Inferior parietal cortex (tissue), 1 donor: ENCODE results near the gene ATP6V1G2.
A peak's percentile ranks its signal among the peaks of the same experiment; 100 is the strongest.
"Not testable (repeated sequence)": the region's sequence is repeated elsewhere in the genome, so short reads cannot be mapped to it uniquely, and the experiment has no call there.

Source experiments
- DNase-seq: peaks from one replicate; pipeline ENCODE4 v3.0.0-alpha.2; 2016; ENCODE audit errors: extremely low spot score

The ATP6V1G2 gene

DNA sequence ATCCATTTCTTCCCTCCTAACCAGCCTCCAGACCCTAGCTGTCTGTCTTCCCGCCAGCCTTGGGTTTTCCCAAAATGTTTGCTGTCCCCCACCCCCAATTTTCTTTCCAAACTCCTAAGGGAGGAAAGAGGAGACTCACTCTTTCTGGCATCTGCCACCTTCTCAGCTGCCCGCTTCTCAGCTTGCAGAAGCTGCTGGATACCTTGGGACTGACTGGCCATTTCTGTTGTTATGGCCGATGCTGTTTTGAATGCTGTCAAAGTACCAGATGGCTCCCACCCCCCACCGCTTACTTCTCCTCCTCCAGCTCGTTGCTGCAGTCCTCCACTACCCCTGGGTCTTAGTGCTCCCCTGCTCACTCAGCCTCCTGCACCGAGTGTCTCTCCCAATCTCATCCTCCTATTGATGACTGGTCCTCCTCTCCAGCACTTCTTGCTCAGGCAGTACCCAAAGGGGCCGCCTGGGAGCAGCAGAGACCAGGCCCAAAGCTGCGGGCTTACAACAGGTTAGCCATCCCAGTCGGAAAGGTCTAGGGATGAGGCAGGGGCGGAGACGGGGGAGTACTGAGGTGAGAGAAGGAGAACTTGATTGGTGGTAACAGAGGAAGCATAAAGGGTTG lies at the start of gene ATP6V1G2:
Gene ATP6V1G2, minus strand, starts transcription at position 270 of the 619 bp plus-strand sequence. Its CDS starts 49 bp downstream, at position 221.
- DNase-seq = peak; percentile 90

DNA sequence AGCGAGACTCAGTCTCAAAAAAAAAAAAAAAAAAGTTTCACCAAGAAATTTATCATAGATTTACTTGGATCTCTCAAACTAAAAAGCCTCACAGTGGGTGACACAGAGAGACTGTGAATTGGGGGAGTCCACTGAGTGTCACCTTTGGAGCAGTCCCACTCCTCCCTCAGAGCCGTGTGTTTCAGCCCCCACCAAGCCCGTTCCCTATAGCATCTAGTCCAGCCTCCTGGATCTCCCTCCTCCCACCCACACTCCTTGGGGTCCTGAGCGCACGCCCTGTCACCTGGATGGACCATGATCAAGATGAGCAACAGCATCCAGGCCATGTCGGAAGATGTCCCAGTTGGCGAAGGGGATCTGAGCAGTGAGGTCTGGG lies 46.0 kb upstream of the ATP6V1G2 start:
- DNase-seq = no peak

DNA sequence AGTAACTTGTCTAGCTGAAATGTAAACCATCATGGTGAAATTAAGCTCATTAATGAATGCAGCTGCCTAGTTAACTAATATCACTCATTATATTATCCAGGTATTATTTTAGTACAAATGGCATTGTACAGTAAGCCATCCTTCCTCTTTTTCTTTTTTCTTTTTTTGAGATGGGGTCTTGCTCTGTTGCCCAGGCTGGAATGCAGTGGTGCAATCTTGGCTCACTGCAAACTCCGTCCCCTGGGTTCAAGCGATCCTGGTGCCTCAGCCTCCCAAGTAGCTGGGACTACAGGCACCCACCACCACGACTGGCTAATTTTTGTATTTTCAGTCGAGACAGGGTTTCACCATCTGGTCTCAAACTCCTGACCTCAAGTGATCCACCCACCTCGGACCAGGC lies 44.3 kb upstream of the ATP6V1G2 start:
- not testable (repeated sequence) for DNase-seq

DNA sequence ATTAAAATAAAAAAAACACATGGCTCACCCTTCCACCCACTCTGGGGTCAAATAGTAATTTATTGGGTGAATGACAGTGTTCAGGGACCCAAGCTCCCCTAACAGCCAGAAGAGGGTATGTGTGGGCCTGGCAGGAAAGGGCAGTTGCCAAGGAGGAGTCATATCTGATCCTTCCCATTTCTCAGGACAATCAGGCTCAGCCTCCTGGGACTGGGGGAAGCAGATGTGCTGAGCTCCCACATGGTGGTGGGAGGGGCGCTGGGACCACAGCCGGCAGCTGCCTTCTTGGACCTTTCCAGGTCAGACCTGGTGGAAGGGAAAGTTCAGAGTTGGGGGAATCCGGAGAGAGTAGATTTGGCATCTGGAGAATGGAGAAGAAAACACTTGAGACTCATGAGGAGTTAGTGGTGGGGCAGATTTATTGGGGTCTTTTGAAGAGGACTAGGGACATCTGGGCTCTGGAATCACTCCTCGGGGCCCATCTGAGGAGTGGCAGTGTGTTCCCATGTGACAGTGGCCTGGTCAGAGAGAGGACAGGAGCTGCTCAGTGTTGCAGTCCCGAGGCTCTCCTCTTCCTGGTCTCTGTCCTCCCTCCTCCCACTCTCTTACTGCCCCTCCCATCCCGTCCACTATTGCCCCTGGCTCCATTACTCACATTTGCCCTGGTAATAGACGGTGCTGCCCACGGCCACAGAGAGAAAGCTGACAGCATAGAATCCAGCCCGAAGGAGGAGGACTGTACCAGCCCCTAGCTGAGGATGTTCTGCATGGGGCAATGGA lies 42.7 kb upstream of the ATP6V1G2 start:
- no peak for DNase-seq

- DNase-seq = no peak
Measured at GRCh38 chr6:31587791-31588777, 41.7 kb upstream of the ATP6V1G2 start.

DNA sequence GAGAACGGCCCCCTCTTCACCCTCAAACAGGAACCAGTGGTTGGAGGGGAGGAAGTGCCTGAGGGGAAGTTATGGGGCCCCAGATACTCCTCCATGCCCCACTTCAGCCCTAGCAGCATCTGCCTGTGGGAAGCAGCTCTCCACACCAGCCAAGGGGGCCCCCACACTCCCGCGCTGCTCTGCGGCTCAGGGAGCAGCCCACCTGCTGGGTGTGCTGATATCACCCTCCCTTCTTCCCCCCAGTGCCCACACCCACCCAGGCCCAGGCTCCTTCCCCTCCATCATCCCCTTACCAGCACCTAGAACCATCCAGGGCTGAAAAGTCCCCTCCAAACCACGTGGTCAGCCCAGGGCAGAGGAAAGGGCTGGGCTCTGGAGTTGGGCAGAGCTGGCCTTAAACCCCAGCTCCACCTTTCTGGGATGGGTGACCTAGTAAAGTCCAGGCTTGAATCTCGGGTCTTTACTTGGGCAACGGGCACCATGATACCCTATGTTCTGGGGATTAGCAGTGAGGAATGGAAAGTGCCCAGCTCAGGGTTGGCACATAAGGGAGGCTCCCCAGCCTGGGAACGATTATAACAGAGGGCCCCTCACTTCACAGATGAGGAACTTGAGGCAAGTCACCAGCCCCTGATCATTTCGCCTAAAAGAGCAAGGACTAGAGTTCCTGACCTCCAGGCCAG lies 40.3 kb upstream of the ATP6V1G2 start:
- DNase-seq = no peak

DNA sequence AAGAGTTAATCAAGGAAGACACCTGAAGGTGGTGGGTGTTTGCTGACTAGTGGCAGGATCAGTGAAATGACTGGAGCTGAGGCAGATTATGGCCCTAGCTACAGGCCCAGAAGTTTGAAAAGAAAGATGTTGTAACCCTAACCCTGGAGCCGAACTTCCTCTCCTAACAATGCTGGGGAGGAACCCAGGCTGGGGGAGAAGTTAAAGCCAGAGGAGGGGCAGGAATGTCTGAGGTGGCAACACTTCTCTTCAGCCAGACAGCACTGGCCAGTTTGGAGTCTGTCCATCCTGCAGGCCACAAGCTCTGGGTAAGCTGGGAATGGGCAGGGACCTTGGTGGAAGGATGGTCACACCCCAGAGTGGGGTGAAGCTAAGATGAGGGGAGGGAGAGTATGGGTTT lies 39.6 kb upstream of the ATP6V1G2 start, which contains the start of gene LST1:
Gene LST1, plus strand, starts transcription at position 270 of the 400 bp plus-strand sequence. CDS start 1,023 bp downstream, outside the sequence.
- no peak for DNase-seq

- DNase-seq = no peak
Measured at GRCh38 chr6:31585491-31585890, 39.1 kb upstream of the ATP6V1G2 start.

DNA sequence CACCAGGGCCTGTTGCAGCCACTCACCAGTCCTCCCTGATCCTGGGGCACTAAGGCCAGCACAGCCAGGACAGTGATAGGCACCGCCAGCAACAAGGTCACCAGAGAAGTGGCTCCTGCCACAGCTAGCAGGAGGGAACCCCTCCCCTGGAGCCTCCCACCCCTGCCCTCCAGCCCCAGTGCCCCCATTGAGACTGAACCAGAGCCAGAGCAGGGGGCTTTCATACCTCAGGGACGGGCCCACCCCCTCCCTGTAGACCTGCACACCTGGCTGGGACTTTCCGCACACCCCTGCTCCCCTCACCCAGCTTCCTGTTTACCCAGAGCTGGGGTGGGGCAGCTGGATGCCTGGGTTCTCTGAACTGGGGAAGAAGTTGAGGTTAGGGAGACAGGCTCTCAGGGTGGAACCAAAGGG lies 35.8 kb upstream of the ATP6V1G2 start, which contains the start of gene LTB:
Gene LTB, minus strand, starts transcription at position 195 of the 414 bp plus-strand sequence. Its CDS starts 7 bp downstream, at position 188.
- DNase-seq = no peak

DNA sequence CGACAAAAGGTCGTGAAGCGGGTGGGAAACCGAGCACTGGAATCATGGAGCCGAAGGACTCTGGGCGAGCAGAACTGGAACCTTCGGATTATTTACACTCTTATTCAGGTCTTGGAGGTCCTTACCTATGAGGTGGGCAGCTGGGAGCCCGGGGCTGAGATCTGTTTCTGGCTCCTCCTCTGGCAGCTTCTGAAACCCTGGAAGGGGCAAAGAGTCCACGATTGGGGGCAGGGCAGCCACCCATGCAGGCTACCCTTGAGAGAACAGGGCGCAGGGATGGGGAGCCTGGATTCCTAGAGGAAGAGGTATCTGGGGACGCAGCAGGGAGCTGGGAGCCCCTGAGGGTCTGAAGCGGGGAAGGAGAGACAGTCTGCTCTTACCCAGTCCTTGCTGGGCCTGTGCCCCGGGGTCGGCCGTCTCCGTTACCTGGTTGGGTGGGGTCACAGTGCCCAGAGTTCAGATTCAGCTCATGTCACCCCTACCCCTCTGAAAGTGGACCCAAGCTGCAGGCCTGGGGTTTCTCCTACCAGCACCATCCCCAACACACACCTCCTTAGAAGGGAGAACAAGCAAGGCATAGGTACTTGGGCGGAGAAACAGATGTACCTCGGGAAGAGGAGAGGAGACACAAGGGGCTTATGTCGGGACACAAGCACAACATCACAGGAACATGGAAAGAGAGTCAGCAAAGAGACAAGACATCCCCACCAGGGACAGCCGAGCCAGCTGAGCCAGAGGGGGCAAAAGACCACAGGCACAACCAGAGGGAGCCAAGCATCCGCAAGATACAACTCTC lies 35.2 kb upstream of the ATP6V1G2 start:
- no peak for DNase-seq

DNA sequence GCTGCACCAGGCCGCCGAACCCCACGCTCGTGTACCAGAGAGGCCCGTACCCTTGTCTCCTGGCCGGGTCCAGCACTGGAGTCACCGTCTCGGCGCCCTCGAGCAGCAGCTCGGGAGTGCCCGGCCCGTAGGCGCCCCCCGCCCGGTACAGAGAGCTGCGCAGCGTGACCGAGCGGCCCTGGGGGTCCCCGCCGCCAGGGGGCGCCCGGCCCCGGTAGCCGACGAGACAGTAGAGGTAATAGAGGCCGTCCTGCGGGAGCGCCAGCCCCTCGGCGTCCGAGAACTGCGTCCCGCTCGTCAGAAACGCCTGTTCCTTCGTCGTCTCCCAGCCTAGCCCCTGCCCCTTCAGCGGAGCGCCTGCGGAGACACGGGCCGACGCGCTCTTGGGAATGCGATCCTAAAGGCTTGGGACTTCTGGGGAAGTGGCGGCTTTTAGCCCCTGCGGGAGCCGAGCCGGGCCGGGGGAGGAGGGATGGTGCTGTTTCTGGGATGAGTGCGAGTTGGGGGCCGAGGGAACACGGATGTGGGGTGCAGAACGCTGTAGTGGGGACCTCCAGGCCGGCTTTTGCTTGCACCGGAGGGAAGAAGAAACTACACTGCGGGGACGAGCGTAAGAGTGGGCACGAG lies 34.5 kb upstream of the ATP6V1G2 start:
- DNase-seq = peak; percentile 79

DNA sequence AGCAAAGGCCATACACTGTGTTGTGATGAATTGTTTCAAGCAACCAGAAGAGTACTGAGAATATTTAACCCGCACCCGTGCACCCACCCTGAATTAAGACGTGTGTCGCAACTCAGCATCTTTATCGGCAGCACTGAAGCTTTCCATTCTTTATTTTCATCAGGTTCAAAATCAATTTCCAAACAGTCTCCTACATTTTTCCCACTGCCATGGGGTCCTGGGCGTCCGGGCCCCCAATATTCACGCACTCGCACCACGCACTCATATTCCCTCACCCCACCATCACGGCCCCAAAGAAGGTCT lies 34.0 kb upstream of the ATP6V1G2 start:
- no peak for DNase-seq

DNA sequence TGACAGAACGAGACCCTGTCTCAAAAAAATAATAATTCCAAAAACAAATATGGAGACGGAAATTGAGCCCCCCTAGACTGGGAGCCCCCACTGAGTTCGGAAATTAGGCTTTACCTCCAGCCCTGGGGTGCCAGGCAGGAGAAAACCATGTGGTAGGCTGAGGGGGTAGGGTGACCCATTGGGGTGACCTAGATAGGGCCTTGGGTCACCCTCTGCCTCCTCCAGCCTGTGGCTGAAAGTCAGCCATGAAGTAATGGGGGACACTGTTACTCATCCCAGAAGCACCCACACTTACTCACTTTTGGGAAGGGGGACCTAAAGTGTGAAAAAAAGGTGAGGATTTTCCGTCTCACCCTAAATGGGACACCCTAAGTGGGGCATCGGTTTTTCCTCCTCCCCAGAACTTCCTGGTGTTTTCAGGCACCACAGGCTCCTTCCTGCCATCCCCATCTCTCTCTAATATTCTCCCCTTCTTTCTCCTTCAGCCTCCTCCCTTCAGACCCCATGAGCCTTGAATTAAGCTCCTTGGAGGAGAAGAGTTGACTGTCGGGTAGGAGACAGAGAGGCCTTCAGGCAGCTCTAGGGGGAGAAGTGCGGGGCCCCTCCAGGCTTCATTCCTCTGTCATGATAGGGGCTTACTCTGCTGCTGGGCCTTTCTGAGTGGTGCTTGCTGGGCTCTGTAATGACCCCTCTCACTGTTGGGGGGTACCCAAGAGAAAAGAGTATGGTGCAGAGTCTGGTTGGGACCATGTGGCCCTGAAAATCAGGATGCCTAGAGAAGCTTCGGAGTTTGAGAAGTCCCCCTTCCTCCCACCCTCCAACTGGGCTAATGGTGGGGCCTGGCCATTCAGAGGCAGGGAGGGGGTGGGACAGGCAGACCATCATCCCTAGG lies 33.4 kb upstream of the ATP6V1G2 start:
- DNase-seq = no peak

DNA sequence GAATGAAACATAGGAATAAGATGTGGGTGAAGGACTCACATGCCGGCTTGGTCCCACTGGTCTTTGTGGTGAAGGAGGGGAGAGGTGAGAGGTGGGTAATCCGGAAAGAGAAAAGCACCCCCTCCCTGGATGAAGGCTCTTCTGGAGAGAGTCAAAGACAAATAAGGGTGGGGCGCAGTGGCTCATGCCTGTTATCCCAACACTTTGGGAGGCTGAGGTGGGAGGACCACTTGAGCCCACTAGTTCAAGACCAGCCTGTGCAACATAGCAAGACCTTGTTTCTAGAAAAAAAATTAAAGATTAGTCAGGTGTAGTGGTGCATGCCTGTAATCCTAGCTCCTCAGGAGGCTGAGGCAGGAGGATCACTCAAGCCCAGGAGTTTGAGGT lies 32.7 kb upstream of the ATP6V1G2 start:
- no peak for DNase-seq

DNA sequence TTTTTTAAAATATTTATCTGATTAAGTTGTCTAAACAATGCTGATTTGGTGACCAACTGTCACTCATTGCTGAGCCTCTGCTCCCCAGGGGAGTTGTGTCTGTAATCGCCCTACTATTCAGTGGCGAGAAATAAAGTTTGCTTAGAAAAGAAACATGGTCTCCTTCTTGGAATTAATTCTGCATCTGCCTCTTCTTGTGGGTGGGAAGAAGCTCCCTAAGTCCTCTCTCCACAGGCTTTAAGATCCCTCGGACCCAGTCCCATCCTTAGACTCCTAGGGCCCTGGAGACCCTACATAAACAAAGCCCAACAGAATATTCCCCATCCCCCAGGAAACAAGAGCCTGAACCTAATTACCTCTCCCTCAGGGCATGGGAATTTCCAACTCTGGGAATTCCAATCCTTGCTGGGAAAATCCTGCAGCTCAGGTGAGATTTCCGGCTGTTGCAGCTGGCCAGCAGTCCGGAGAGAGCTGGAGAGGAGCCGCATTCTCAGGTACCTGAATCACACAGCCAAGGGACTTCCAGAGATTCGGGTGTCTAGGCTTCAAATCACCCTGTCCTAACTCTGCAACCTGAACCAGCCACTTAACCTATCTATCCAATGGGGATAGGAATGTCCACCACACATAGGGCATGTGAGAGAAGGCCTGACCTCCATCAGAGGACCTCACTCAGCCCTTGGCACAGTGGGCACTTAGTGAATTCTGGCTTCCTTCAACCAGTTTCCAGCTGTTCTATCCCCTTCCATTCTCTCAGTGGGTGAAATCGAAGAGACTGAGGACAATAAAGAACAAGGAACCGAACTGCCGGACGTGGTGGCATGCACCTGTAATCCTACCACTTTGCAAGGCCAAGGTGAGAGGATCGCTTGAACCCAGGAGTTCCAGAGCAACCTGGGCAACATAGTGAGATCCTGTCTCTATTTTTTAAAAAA lies 32.0 kb upstream of the ATP6V1G2 start:
- no peak for DNase-seq

- no peak for DNase-seq
Measured at GRCh38 chr6:31577579-31577966, 31.2 kb upstream of the ATP6V1G2 start.

GRCh38 chr6:31576897-31577578 lies 30.6 kb upstream of the ATP6V1G2 start:
- DNase-seq = no peak
